H9 (cell line): Measurements from ENCODE around the gene PKD2L1. TPM values are rescaled to one million over a fixed set of nuclear protein-coding genes. Genes with fewer than 3 reads are reported as not detected.

Experiments
- DNase-seq: peaks from one replicate; pipeline ENCODE4 v3.0.0-alpha.2; 2017
- H2AFZ ChIP-seq: one replicate; pipeline ENCODE4 v1.6.1; 2013; ENCODE audit warnings: mild to moderate bottlenecking, low read length, control low read depth, moderate library complexity
- H2AK5ac ChIP-seq: 2 replicates; pipeline ENCODE4 v1.6.1; 2013; ENCODE audit warnings: low read length, control low read depth, mixed read lengths; ENCODE audit not compliant: insufficient read length
- H2BK120ac ChIP-seq: one replicate; pipeline ENCODE4 v1.6.1; 2013; ENCODE audit warnings: low read depth, mild to moderate bottlenecking, low read length, control low read depth, inconsistent platforms; ENCODE audit not compliant: poor library complexity, severe bottlenecking
- H2BK12ac ChIP-seq: 2 replicates; pipeline ENCODE4 v1.6.1; 2013; ENCODE audit warnings: low read length, control low read depth, mixed read lengths, low read depth; ENCODE audit not compliant: insufficient read length
- H2BK15ac ChIP-seq: 2 replicates; pipeline ENCODE4 v1.6.1; 2013; ENCODE audit warnings: low read depth, low read length, control low read depth
- H2BK20ac ChIP-seq: one replicate; pipeline ENCODE4 v1.6.1; 2013; ENCODE audit warnings: low read depth, mild to moderate bottlenecking, low read length, control low read depth, inconsistent platforms; ENCODE audit not compliant: poor library complexity, severe bottlenecking
- H2BK5ac ChIP-seq: 2 replicates; pipeline ENCODE4 v1.6.1; 2013; ENCODE audit warnings: low read length, control low read depth, mixed read lengths; ENCODE audit not compliant: insufficient read length
- H3K14ac ChIP-seq: 2 replicates; pipeline ENCODE4 v1.6.1; 2013; ENCODE audit warnings: low read length, control low read depth; ENCODE audit not compliant: insufficient read depth
- H3K18ac ChIP-seq: 2 replicates; pipeline ENCODE4 v1.6.1; 2013; ENCODE audit warnings: low read depth, mild to moderate bottlenecking, mixed read lengths, low read length, control low read depth; ENCODE audit not compliant: insufficient read length
- H3K23ac ChIP-seq: 2 replicates; pipeline ENCODE4 v1.6.1; 2013; ENCODE audit warnings: low read length, control low read depth, mixed read lengths, low read depth; ENCODE audit not compliant: insufficient read length
- H3K23me2 ChIP-seq: 2 replicates; pipeline ENCODE4 v1.6.1; 2013; ENCODE audit warnings: low read depth, mild to moderate bottlenecking, mixed read lengths, low read length, control low read depth; ENCODE audit not compliant: insufficient read length, poor library complexity, severe bottlenecking
- H3K27ac ChIP-seq: 2 replicates; pipeline ENCODE4 v1.5.1; 2013; ENCODE audit warnings: low read length, control low read depth, mixed read lengths, low read depth; ENCODE audit not compliant: insufficient read length
- H3K27me3 ChIP-seq: 2 replicates; pipeline ENCODE4 v1.6.1; 2013; ENCODE audit warnings: low read length, control low read depth, inconsistent platforms; ENCODE audit not compliant: insufficient read depth
- H3K4ac ChIP-seq: 2 replicates; pipeline ENCODE4 v1.6.1; 2013; ENCODE audit warnings: low read depth, mild to moderate bottlenecking, control low read depth, inconsistent platforms, low read length, moderate library complexity
- H3K4me1 ChIP-seq: 2 replicates; pipeline ENCODE4 v1.6.1; 2013; ENCODE audit warnings: low read length, control low read depth, inconsistent platforms; ENCODE audit not compliant: insufficient read depth
- H3K4me2 ChIP-seq: 2 replicates; pipeline ENCODE4 v1.6.1; 2013; ENCODE audit warnings: low read length, control low read depth, mixed read lengths; ENCODE audit not compliant: insufficient read length, insufficient read depth
- H3K56ac ChIP-seq: 2 replicates; pipeline ENCODE4 v1.6.1; 2013; ENCODE audit warnings: low read depth, mild to moderate bottlenecking, mixed read lengths, low read length, control low read depth; ENCODE audit not compliant: insufficient read length
- H3K79me1 ChIP-seq: 2 replicates; pipeline ENCODE4 v1.6.1; 2013; ENCODE audit warnings: low read depth, mild to moderate bottlenecking, moderate library complexity, low read length, control low read depth, inconsistent platforms; ENCODE audit not compliant: insufficient read depth, poor library complexity, severe bottlenecking
- H3K79me2 ChIP-seq: 2 replicates; pipeline ENCODE4 v1.6.1; 2013; ENCODE audit warnings: low read length, control low read depth, inconsistent platforms; ENCODE audit not compliant: insufficient read depth
- H3K9ac ChIP-seq: 2 replicates; pipeline ENCODE4 v1.6.1; 2013; ENCODE audit warnings: low read length, control low read depth, mixed read lengths; ENCODE audit not compliant: insufficient read length; ENCODE audit errors: extremely low read depth
- H3K9me3 ChIP-seq: one replicate; pipeline ENCODE4 v1.6.1; 2013; ENCODE audit warnings: low read depth, low read length, inconsistent platforms; ENCODE audit not compliant: control insufficient read depth
- H3T11ph ChIP-seq: one replicate; pipeline ENCODE4 v1.6.1; 2013; ENCODE audit warnings: mild to moderate bottlenecking, low read length, control low read depth, inconsistent platforms
- H4K20me1 ChIP-seq: one replicate; pipeline ENCODE4 v1.6.1; 2013; ENCODE audit not compliant: control insufficient read depth, insufficient read length, insufficient read depth
- H4K5ac ChIP-seq: 2 replicates; pipeline ENCODE4 v1.6.1; 2013; ENCODE audit warnings: low read depth, mild to moderate bottlenecking, mixed read lengths, low read length, control low read depth; ENCODE audit not compliant: insufficient read length
- H4K8ac ChIP-seq: replicated peaks from 2 replicates; pipeline ENCODE4 v1.6.1; 2013; ENCODE audit warnings: low read length, control low read depth, mixed read lengths, low read depth; ENCODE audit not compliant: insufficient read length
- H4K91ac ChIP-seq: 2 replicates; pipeline ENCODE4 v1.6.1; 2013; ENCODE audit warnings: low read depth, mild to moderate bottlenecking, moderate library complexity, mixed read lengths, low read length, control low read depth; ENCODE audit not compliant: insufficient read length
- H3K27ac Mint-ChIP-seq, 3 experiments: 2 replicates in 2 of 3; 3 replicates in 1 of 3; pipeline ENCODE4 v1.8.0; 2020 to 2021; ENCODE audit warnings: mixed read lengths in 3 of 3, mild to moderate bottlenecking in 1 of 3, moderate library complexity in 1 of 3
- H3K27me3 Mint-ChIP-seq: 2 replicates; pipeline ENCODE4 v1.8.0; 2021; ENCODE audit warnings: low read depth, mild to moderate bottlenecking, moderate library complexity, mixed read lengths
- H3K36me3 Mint-ChIP-seq, 3 experiments: 2 replicates in 2 of 3; 3 replicates in 1 of 3; pipeline ENCODE4 v1.8.0; 2020 to 2021; ENCODE audit warnings: low read depth in 3 of 3, mixed read lengths in 3 of 3; ENCODE audit not compliant: insufficient read depth in 1 of 3
- H3K4me1 Mint-ChIP-seq, 2 experiments: 2 replicates each; pipeline ENCODE4 v1.8.0; 2020; ENCODE audit warnings: mixed read lengths in 2 of 2
- H3K4me3 Mint-ChIP-seq, 2 experiments: 2 replicates in 1 of 2; 3 replicates in 1 of 2; pipeline ENCODE4 v1.8.0; 2020 to 2021; ENCODE audit warnings: mild to moderate bottlenecking in 2 of 2, mixed read lengths in 2 of 2, moderate library complexity in 1 of 2
- H3K9me3 Mint-ChIP-seq, 2 experiments: 2 replicates in 1 of 2; 3 replicates in 1 of 2; pipeline ENCODE4 v1.8.0; 2020; ENCODE audit warnings: mild to moderate bottlenecking in 2 of 2, mixed read lengths in 2 of 2, moderate library complexity in 1 of 2
- WGBS: extraction: QIAGEN DNeasy Blood & Tissue Kit; methylation state at CpG from one replicate; pipeline ENCODE4 v1.1.7; 2013; ENCODE audit warnings: missing lambda C conversion rate, low lambda C conversion rate, mixed read lengths; ENCODE audit not compliant: insufficient read length; ENCODE audit errors: extremely low coverage; 5-methylcytosine and 5-hydroxymethylcytosine counted together
- total RNA-seq: library from RNA; stranded (reverse); gene quantifications from 2 replicates; pipeline ENCODE4 v1.2.1, GENCODE V29; 2021
- TF ChIP-seq, protein P1 (sequence below): fragments of 200-600 bp; sonication (generic); conservative IDR thresholded peaks from 3 replicates; pipeline ENCODE4 v1.8.0; 2021; ENCODE audit warnings: antibody characterized with exemption, mild to moderate bottlenecking

PKD2L1 gene
- total RNA-seq, 1 experiment from 2014 or later = 0.20 TPM

DNA sequence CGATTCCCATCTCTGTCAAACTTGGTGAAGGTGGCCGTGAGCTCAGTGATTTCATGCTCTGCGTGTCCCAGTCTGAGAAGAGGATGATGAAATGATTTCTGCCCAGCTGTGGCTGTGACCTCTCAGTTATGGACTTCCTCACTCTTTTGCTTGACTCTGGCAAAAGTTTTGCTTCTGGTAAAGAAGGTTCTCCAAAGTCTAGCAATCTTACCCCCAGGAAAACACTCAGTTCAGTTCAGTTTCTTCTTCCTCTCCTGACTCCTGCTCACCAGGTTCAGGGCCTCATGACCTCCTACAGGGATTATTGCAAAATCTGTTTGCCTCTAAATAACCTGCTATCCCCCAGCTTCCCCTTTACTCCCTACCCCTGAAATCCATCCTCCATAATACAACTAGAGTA is 38.7 kb downstream of the PKD2L1 start:
- H3K4me3 Mint-ChIP-seq = no peak overlapping the region
- no CpG with 5 or more reads among the region's 3 CpGs for WGBS

More for the DNA sequence above, 38.7 kb downstream of the PKD2L1 start:
- no peak overlapping the region for H2BK120ac ChIP-seq
- no peak overlapping the region for H3T11ph ChIP-seq
- H3K4me1 Mint-ChIP-seq = peaks cover 5 to 15% of the 10 kb centered on the region in 2 experiments; a peak in 3 of 4 replicates
- no peak overlapping the region for H3K27ac ChIP-seq
- no peak overlapping the region for H3K56ac ChIP-seq
- H3K36me3 Mint-ChIP-seq = no peaks in the 10 kb centered on the region
- no peak overlapping the region for H2BK12ac ChIP-seq
- no peak overlapping the region for H3K4me2 ChIP-seq
- no peaks in the 10 kb centered on the region for H3K27me3 ChIP-seq
- peaks cover 33% of the 10 kb centered on the region for H3K27me3 Mint-ChIP-seq
- H2BK5ac ChIP-seq = no peak overlapping the region
- no peak overlapping the region for H4K5ac ChIP-seq
- no peak for DNase-seq
- H3K4ac ChIP-seq = no peak overlapping the region
- H3K23ac ChIP-seq = no peak overlapping the region
- H3K9me3 ChIP-seq = no peaks in the 10 kb centered on the region
- H3K14ac ChIP-seq = no peak overlapping the region
- no peak overlapping the region for H2BK20ac ChIP-seq
- peaks cover 4% of the 10 kb centered on the region for H3K23me2 ChIP-seq
- no peak overlapping the region for H4K91ac ChIP-seq
- no peak overlapping the region for H4K8ac ChIP-seq
- no peak overlapping the region for H3K9ac ChIP-seq
- no peaks in the 10 kb centered on the region for H4K20me1 ChIP-seq
- H3K18ac ChIP-seq = no peak overlapping the region
- H3K79me1 ChIP-seq = no peaks in the 10 kb centered on the region
- H2BK15ac ChIP-seq = no peak overlapping the region
- no peak overlapping the region for H2AFZ ChIP-seq
- H3K4me1 ChIP-seq = no peaks in the 10 kb centered on the region; the same call in 1 of the 2 replicates
- no peaks in the 10 kb centered on the region for H3K9me3 Mint-ChIP-seq
- H3K27ac Mint-ChIP-seq = peak overlapping the region in 1 of 3 experiments; percentile 68; a peak in 1 of 7 replicates
- TF ChIP-seq, protein P1, sequence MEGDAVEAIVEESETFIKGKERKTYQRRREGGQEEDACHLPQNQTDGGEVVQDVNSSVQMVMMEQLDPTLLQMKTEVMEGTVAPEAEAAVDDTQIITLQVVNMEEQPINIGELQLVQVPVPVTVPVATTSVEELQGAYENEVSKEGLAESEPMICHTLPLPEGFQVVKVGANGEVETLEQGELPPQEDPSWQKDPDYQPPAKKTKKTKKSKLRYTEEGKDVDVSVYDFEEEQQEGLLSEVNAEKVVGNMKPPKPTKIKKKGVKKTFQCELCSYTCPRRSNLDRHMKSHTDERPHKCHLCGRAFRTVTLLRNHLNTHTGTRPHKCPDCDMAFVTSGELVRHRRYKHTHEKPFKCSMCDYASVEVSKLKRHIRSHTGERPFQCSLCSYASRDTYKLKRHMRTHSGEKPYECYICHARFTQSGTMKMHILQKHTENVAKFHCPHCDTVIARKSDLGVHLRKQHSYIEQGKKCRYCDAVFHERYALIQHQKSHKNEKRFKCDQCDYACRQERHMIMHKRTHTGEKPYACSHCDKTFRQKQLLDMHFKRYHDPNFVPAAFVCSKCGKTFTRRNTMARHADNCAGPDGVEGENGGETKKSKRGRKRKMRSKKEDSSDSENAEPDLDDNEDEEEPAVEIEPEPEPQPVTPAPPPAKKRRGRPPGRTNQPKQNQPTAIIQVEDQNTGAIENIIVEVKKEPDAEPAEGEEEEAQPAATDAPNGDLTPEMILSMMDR = no peak
- no peak overlapping the region for H2AK5ac ChIP-seq
- no peaks in the 10 kb centered on the region for H3K79me2 ChIP-seq
